Fibroblast of pulmonary artery (primary cell): ENCODE measurements around the gene CWC15.

ENCODE experiments used
- DNase-seq: peaks from one replicate; pipeline ENCODE4 v3.0.0-alpha.2; 2010; ENCODE audit warnings: low read depth
- H3K4me3 ChIP-seq: replicated peaks from 2 replicates; pipeline ENCODE4 v1.5.1; 2011; ENCODE audit warnings: low read depth, mild to moderate bottlenecking, control low read depth, low read length, moderate library complexity
- TF ChIP-seq, protein P1 (sequence below): IDR thresholded peaks from 2 replicates; pipeline ENCODE4 v1.5.1; 2011; ENCODE audit warnings: mild to moderate bottlenecking, control low read depth, low read length, inconsistent platforms; ENCODE audit errors: missing control alignments

CWC15 gene

DNA sequence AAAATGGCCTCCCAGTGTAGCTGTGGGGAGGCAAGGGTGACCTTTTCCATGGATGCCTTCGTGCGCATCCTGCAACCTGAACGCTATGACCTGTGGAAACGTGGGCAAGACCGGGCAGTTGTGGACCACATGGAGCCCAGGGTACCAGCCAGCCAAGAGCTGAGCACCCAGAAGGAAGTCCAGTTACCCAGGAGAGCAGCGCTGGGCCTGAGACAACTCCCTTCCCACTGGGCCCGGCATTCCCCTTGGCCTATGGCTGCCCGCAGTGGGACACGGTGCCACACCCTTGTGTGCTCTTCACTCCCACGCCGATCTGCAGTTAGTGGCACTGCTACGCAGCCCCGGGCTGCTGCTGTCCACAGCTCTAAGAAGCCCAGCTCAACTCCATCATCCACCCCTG, 24.9 kb upstream of the CWC15 start:
- H3K4me3 ChIP-seq: no peak overlapping the region
- no peak for DNase-seq
- TF ChIP-seq, protein P1, sequence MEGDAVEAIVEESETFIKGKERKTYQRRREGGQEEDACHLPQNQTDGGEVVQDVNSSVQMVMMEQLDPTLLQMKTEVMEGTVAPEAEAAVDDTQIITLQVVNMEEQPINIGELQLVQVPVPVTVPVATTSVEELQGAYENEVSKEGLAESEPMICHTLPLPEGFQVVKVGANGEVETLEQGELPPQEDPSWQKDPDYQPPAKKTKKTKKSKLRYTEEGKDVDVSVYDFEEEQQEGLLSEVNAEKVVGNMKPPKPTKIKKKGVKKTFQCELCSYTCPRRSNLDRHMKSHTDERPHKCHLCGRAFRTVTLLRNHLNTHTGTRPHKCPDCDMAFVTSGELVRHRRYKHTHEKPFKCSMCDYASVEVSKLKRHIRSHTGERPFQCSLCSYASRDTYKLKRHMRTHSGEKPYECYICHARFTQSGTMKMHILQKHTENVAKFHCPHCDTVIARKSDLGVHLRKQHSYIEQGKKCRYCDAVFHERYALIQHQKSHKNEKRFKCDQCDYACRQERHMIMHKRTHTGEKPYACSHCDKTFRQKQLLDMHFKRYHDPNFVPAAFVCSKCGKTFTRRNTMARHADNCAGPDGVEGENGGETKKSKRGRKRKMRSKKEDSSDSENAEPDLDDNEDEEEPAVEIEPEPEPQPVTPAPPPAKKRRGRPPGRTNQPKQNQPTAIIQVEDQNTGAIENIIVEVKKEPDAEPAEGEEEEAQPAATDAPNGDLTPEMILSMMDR: no peak

DNA sequence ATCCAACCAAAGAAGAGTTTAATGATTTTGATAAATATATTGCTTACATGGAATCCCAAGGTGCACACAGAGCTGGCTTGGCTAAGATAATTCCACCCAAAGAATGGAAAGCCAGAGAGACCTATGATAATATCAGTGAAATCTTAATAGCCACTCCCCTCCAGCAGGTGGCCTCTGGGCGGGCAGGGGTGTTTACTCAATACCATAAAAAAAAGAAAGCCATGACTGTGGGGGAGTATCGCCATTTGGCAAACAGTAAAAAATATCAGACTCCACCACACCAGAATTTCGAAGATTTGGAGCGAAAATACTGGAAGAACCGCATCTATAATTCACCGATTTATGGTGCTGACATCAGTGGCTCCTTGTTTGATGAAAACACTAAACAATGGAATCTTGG, 24.1 kb upstream of the CWC15 start:
- TF ChIP-seq, protein P1: no peak
- no peak for DNase-seq
- H3K4me3 ChIP-seq: no peak overlapping the region

DNA sequence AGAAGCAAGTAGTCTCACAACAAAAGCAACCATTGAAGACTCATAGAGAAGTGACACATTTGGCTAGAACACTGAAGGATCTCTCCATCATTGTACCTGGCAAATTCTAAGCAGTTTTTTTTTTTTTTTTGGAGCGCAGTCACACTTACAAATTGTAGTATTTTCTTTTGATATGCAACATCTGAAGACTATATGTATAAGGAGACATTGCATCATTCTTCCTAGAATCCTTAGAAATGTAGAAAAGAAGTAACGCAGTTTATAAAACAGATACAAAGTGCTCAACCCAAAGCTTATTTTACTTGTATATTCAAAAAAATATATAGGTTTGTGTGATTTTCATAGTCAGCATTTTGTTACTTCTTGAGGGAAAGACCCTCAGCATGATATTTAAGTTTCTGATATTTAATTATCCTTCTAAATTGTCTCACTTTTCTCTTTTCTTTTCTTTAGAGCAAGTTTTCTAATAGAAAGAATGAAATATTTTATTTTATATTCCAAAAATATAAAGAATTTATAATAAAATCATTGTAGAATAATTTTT, 20.1 kb upstream of the CWC15 start:
- no peak overlapping the region for H3K4me3 ChIP-seq
- TF ChIP-seq, protein P1: no peak
- DNase-seq: no peak

DNA sequence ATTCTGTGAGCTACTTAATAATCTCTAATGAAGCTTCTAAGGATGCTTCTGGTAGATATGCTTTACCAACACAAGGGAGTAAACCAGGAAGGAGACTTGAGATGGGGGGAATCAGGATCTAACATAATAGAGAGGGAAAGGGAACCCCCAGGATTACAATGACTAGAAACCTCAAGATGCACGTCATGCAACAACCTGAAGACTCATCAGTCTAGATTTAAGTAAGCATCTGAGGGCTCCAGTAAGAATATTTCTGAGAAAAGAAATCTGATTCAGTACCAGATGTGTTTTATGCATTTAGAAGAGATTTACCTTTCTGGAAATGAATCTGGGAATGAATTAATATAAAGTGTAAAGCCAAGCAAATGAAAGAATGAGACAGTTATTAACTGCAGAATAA, 15.4 kb upstream of the CWC15 start:
- TF ChIP-seq, protein P1: no peak
- no peak for DNase-seq
- no peak overlapping the region for H3K4me3 ChIP-seq

DNA sequence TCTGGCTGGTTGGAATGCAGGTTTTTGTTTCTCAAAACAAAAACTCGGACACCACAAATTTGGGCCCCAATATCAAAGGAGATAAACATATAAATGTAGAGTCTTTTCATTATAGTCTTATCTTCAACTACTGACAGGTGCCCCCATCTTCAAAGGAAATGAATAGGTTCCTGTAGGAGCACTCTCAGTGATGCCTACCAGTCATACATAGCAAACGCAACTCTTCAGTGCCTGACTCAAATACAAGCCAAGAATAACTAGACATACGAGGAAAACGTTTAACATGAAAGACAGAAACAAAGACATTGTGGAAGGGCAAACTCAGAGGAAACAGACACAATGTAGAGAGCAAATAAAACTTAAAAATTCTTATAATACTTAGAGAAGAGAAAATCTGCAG, 14.0 kb upstream of the CWC15 start:
- TF ChIP-seq, protein P1: no peak
- no peak for DNase-seq
- no peak overlapping the region for H3K4me3 ChIP-seq

DNA sequence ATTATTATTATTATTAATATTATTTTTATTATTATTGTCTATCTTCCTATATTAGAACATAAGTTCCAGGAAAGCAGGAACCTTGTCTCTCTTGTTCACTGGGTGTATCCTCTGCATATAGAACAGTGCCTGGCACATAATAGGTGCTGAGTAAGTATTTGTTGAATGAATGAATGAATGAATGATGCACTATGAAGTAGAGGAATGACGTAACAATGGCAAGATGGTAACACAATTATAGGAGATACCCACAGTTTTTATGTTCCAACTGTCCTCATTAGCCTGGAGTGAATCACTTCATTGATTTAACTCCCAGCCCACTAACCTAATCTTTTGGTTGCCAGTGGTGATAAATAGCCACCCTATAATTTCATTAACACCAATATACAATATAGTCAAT, 2.2 kb upstream of the CWC15 start:
- H3K4me3 ChIP-seq: no peak overlapping the region
- TF ChIP-seq, protein P1: no peak
- no peak for DNase-seq

DNA sequence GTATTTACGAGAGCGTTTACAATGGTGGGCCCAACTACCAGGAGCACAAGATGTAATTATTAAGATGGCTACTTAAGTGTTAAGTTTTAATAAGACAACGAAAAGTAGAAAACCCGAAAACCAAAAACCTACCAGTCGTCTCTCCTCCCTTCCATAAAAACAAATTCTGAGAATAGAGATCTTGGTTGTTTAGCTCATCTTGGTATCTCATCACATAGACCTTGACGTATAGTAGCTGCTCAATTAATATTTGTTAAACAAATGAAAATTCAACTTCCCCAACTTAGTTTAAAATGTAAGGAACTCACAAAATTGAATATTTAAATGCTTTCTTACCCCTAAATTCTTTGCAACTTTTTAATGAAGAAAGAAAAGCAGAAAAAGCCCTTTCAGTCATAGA, 822 bp upstream of the CWC15 start:
- TF ChIP-seq, protein P1: no peak
- no peak for DNase-seq
- H3K4me3 ChIP-seq: peak overlapping the region; percentile 91
